HepG2 (cell line): ENCODE data around the gene ACTR1B.

Experiments used
- ISL2 ChIP-seq: sonication (generic); formaldehyde crosslinking; IDR thresholded peaks from 2 replicates; pipeline ENCODE4 v1.5.0; 2020; ENCODE audit warnings: missing genetic modification reagents
- POLR2AphosphoS5 ChIP-seq: IDR thresholded peaks from 2 replicates; pipeline ENCODE4 v1.6.1; 2012; ENCODE audit warnings: low read depth, low read length
- ZNF274 ChIP-seq: sonication (generic); formaldehyde crosslinking; IDR thresholded peaks from 2 replicates; pipeline ENCODE4 v1.5.1; 2020; ENCODE audit warnings: mild to moderate bottlenecking, missing genetic modification reagents
- ZNF326 ChIP-seq: sonication (generic); formaldehyde crosslinking; IDR thresholded peaks from 2 replicates; pipeline ENCODE4 v1.4.0; 2020; ENCODE audit warnings: missing genetic modification reagents, borderline replicate concordance
- ZNF441 ChIP-seq: sonication (generic); formaldehyde crosslinking; IDR thresholded peaks from 2 replicates; pipeline ENCODE4 v1.7.0; 2021; ENCODE audit warnings: missing genetic modification reagents, borderline replicate concordance
- ZNF607 ChIP-seq: sonication (generic); formaldehyde crosslinking; IDR thresholded peaks from 2 replicates; pipeline ENCODE4 v1.5.1; 2020; ENCODE audit warnings: missing genetic modification reagents, mild to moderate bottlenecking, borderline replicate concordance
- TF ChIP-seq, protein P1 (sequence below): sonication (generic); formaldehyde crosslinking; IDR thresholded peaks from 2 replicates; pipeline ENCODE4 v1.5.1; 2020; ENCODE audit warnings: mild to moderate bottlenecking, missing genetic modification reagents, moderate library complexity
- TF ChIP-seq, protein P2 (sequence below): sonication (generic); formaldehyde crosslinking; IDR thresholded peaks from 2 replicates; pipeline ENCODE4 v1.5.1; 2020; ENCODE audit warnings: mild to moderate bottlenecking, missing genetic modification reagents

DNA sequence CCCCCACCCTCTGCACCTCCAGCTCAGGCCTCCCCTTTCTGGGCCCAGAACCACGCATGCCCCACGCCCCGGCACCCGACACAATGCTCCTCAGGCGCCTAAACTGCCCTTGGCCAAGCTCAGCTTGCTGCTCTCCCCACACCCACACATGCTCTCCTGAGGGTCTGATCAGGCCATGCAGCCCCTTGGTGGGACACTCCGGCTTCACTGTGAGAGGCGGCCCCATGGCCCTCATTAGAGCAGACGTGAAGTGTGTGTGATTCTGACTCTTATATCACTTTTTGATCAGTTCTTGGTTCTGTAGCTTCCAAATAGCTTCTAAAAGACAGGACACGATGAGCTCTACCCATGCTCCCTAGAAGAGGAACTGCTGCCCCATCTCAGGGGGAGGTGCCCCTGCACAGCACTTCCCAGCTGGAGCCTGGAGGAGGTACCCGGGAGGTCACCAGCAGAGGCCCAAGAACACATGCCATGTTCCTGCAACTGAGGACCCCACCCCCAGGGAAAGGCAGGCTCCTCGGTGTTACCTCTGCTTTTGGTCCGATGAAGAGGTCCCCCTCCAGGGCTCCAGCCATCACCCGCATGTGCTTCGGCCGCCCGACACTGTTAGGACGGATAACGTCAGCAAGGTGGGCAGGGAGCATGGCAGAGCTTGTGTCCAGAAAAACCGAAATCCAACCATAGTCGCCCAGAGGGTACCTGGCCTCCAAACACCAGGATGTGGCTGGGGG is 3.6 kb downstream of the ACTR1B start:
- TF ChIP-seq POLR2AphosphoS5 (no peak), ZNF274 (no peak), ZNF607 (CRISPR knock-in tag) (no peak), ZNF326 (CRISPR knock-in tag) (no peak), ZNF441 (CRISPR knock-in tag) (no peak), ISL2 (CRISPR knock-in tag) (no peak)
- TF ChIP-seq, protein P1, sequence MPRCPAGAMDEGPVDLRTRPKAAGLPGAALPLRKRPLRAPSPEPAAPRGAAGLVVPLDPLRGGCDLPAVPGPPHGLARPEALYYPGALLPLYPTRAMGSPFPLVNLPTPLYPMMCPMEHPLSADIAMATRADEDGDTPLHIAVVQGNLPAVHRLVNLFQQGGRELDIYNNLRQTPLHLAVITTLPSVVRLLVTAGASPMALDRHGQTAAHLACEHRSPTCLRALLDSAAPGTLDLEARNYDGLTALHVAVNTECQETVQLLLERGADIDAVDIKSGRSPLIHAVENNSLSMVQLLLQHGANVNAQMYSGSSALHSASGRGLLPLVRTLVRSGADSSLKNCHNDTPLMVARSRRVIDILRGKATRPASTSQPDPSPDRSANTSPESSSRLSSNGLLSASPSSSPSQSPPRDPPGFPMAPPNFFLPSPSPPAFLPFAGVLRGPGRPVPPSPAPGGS (CRISPR knock-in tag): no peak
- TF ChIP-seq, protein P2, sequence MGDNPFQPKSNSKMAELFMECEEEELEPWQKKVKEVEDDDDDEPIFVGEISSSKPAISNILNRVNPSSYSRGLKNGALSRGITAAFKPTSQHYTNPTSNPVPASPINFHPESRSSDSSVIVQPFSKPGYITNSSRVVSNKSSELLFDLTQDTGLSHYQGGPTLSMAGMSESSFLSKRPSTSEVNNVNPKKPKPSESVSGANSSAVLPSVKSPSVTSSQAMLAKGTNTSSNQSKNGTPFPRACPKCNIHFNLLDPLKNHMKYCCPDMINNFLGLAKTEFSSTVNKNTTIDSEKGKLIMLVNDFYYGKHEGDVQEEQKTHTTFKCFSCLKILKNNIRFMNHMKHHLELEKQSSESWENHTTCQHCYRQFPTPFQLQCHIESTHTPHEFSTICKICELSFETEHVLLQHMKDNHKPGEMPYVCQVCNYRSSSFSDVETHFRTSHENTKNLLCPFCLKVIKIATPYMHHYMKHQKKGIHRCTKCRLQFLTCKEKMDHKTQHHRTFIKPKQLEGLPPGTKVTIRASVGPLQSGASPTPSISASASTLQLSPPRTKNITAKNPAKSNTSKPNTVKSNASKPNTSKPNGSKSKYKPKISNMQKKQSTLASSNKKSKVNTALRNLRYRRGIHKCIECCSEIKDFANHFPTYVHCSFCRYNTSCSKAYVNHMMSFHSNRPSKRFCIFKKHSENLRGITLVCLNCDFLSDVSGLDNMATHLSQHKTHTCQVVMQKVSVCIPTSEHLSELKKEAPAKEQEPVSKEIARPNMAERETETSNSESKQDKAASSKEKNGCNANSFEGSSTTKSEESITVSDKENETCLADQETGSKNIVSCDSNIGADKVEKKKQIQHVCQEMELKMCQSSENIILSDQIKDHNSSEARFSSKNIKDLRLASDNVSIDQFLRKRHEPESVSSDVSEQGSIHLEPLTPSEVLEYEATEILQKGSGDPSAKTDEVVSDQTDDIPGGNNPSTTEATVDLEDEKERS (CRISPR knock-in tag): no peak
